A673 (cell line): ENCODE results near the gene HS6ST3.

ENCODE experiments used
- EZH2 ChIP-seq: fragments of 200-600 bp; sonication (generic); IDR thresholded peaks from 2 replicates; pipeline ENCODE4 v1.6.1; 2017; ENCODE audit warnings: borderline replicate concordance, low read depth, mild to moderate bottlenecking, mixed read lengths, antibody characterized with exemption, low read length; ENCODE audit not compliant: poor library complexity, severe bottlenecking
- TF ChIP-seq, protein P1 (sequence below): fragments of 300-800, 200-600 bp; sonication (generic); conservative IDR thresholded peaks from 2 replicates; pipeline ENCODE4 v1.5.1; 2017; ENCODE audit warnings: low read depth, mild to moderate bottlenecking, antibody characterized with exemption, low read length, moderate library complexity, mixed read lengths

DNA sequence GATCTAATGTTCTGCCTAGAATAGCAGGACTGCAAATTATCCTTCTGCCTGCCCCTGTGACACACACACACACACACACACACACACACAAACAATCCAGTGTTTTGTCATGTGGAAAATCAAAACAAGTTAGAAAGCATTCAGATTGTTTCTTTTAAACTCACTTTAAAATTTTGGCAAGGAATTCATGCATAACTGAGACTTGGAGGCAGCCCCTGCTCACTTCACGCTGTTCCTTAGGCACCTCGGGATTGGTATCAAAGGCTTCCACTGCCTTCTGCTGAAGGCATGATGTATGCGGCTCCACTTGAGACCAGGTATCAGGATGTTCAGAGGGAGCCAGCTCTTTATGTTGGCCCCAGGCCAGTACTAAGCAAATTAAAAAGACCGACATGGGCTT lies 745.6 kb downstream of the HS6ST3 start:
- TF ChIP-seq, protein P1, sequence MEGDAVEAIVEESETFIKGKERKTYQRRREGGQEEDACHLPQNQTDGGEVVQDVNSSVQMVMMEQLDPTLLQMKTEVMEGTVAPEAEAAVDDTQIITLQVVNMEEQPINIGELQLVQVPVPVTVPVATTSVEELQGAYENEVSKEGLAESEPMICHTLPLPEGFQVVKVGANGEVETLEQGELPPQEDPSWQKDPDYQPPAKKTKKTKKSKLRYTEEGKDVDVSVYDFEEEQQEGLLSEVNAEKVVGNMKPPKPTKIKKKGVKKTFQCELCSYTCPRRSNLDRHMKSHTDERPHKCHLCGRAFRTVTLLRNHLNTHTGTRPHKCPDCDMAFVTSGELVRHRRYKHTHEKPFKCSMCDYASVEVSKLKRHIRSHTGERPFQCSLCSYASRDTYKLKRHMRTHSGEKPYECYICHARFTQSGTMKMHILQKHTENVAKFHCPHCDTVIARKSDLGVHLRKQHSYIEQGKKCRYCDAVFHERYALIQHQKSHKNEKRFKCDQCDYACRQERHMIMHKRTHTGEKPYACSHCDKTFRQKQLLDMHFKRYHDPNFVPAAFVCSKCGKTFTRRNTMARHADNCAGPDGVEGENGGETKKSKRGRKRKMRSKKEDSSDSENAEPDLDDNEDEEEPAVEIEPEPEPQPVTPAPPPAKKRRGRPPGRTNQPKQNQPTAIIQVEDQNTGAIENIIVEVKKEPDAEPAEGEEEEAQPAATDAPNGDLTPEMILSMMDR = no peak
- TF ChIP-seq EZH2 = no peak
